Activated naive CD8-positive, alpha-beta T cell treated with anti-CD3 and anti-CD28 coated beads, Interleukin-2, amount 50 U/mL, for 24 hours (primary cell): ENCODE results near the gene SLC51B.
"Not testable (repeated sequence)": the region's sequence is repeated elsewhere in the genome, so short reads cannot be mapped to it uniquely, and the experiment has no call there.

Source experiments
- ATAC-seq: fragments of 150-1000 bp; cut with Tn5 transposase; one replicate; pipeline ENCODE4 v1.10.0; 2021
- DNase-seq: peaks from one replicate; pipeline ENCODE4 v3.0.0; 2021
- H3K27ac Mint-ChIP-seq: one replicate; pipeline ENCODE4 v1.8.0; 2021; ENCODE audit warnings: mild to moderate bottlenecking, mixed read lengths
- H3K27me3 Mint-ChIP-seq: one replicate; pipeline ENCODE4 v1.8.0; 2021; ENCODE audit warnings: mixed read lengths
- H3K36me3 Mint-ChIP-seq: one replicate; pipeline ENCODE4 v1.8.0; 2021; ENCODE audit warnings: low read depth, mixed read lengths
- H3K4me1 Mint-ChIP-seq: one replicate; pipeline ENCODE4 v1.8.0; 2021; ENCODE audit warnings: mixed read lengths
- H3K4me3 Mint-ChIP-seq: one replicate; pipeline ENCODE4 v1.8.0; 2021; ENCODE audit warnings: mild to moderate bottlenecking, moderate library complexity, mixed read lengths
- H3K9me3 Mint-ChIP-seq: one replicate; pipeline ENCODE4 v1.8.0; 2021; ENCODE audit warnings: mixed read lengths

Gene SLC51B

GRCh38 chr15:65066635-65067316 lies 21.6 kb downstream of the SLC51B start:
- no peaks in the 10 kb centered on the region for H3K36me3 Mint-ChIP-seq
- no peak for ATAC-seq
- peaks cover 4% of the 10 kb centered on the region for H3K4me1 Mint-ChIP-seq
- H3K9me3 Mint-ChIP-seq = no peaks in the 10 kb centered on the region
- H3K27me3 Mint-ChIP-seq = peaks cover 35% of the 10 kb centered on the region
- H3K27ac Mint-ChIP-seq = no peak overlapping the region
- DNase-seq = no peak
- H3K4me3 Mint-ChIP-seq = no peak overlapping the region

GRCh38 chr15:65067317-65067644 lies 22.1 kb downstream of the SLC51B start:
- Mint-ChIP-seq H3K27ac (no peak overlapping the region), H3K27me3 (peaks cover 35% of the 10 kb centered on the region), H3K9me3 (no peaks in the 10 kb centered on the region), H3K4me3 (no peak overlapping the region), H3K36me3 (no peaks in the 10 kb centered on the region), H3K4me1 (peaks cover 4% of the 10 kb centered on the region)
- DNase-seq = no peak
- no peak for ATAC-seq

- DNase-seq = no peak
- H3K27me3 Mint-ChIP-seq = peaks cover 35% of the 10 kb centered on the region
- no peak within 1 kb of the TSS for H3K4me3 Mint-ChIP-seq
- H3K36me3 Mint-ChIP-seq = no peaks in the 10 kb centered on the region
- H3K27ac Mint-ChIP-seq = no peak within 1 kb of the TSS
- no peaks in the 10 kb centered on the region for H3K9me3 Mint-ChIP-seq
- peaks cover 4% of the 10 kb centered on the region for H3K4me1 Mint-ChIP-seq
- no peak for ATAC-seq
Measured at GRCh38 chr15:65067645-65068402, 22.6 kb downstream of the SLC51B start, which contains the start of gene RASL12. TSS of gene RASL12 (minus strand) at chr15:65067991. CDS start at chr15:65067835, 156 bp downstream.

- Mint-ChIP-seq H3K4me3 (no peak overlapping the region), H3K27me3 (peaks cover 35% of the 10 kb centered on the region), H3K4me1 (peaks cover 3% of the 10 kb centered on the region), H3K9me3 (no peaks in the 10 kb centered on the region), H3K36me3 (no peaks in the 10 kb centered on the region), H3K27ac (no peak overlapping the region)
- ATAC-seq = no peak
- no peak for DNase-seq
Measured at GRCh38 chr15:65068403-65068788, 23.2 kb downstream of the SLC51B start.

- Mint-ChIP-seq H3K4me1 (peaks cover 3% of the 10 kb centered on the region), H3K36me3 (no peaks in the 10 kb centered on the region), H3K9me3 (no peaks in the 10 kb centered on the region), H3K27ac (no peak overlapping the region), H3K4me3 (no peak overlapping the region), H3K27me3 (peaks cover 35% of the 10 kb centered on the region)
- no peak for ATAC-seq
- DNase-seq = no peak
Measured at GRCh38 chr15:65069179-65069578, 24.0 kb downstream of the SLC51B start.

GRCh38 chr15:65069779-65070546 lies 24.8 kb downstream of the SLC51B start:
- DNase-seq (no peak), ATAC-seq (no peak)
- Mint-ChIP-seq H3K9me3 (no peaks in the 10 kb centered on the region), H3K4me3 (no peak overlapping the region), H3K27me3 (peaks cover 30% of the 10 kb centered on the region), H3K4me1 (peaks cover 3% of the 10 kb centered on the region), H3K36me3 (no peaks in the 10 kb centered on the region), H3K27ac (no peak overlapping the region)

GRCh38 chr15:65071381-65071811 lies 26.2 kb downstream of the SLC51B start:
- DNase-seq (no peak), ATAC-seq (no peak)
- Mint-ChIP-seq H3K9me3 (no peaks in the 10 kb centered on the region), H3K4me3 (no peak overlapping the region), H3K4me1 (peaks cover 3% of the 10 kb centered on the region), H3K27ac (no peak overlapping the region), H3K36me3 (no peaks in the 10 kb centered on the region), H3K27me3 (peaks cover 19% of the 10 kb centered on the region)

GRCh38 chr15:65072027-65072426 lies 26.8 kb downstream of the SLC51B start:
- H3K27me3 Mint-ChIP-seq = peaks cover 15% of the 10 kb centered on the region
- no peaks in the 10 kb centered on the region for H3K9me3 Mint-ChIP-seq
- no peaks in the 10 kb centered on the region for H3K36me3 Mint-ChIP-seq
- no peak overlapping the region for H3K27ac Mint-ChIP-seq
- peaks cover 3% of the 10 kb centered on the region for H3K4me1 Mint-ChIP-seq
- ATAC-seq (no peak), DNase-seq (no peak)
- no peak overlapping the region for H3K4me3 Mint-ChIP-seq

GRCh38 chr15:65072617-65073016 lies 27.4 kb downstream of the SLC51B start:
- H3K27me3 Mint-ChIP-seq = peaks cover 12% of the 10 kb centered on the region
- no peak overlapping the region for H3K4me3 Mint-ChIP-seq
- no peak overlapping the region for H3K27ac Mint-ChIP-seq
- no peak for DNase-seq
- no peaks in the 10 kb centered on the region for H3K36me3 Mint-ChIP-seq
- ATAC-seq = no peak
- H3K9me3 Mint-ChIP-seq = no peaks in the 10 kb centered on the region
- H3K4me1 Mint-ChIP-seq = no peaks in the 10 kb centered on the region

GRCh38 chr15:65074946-65075345 lies 29.8 kb downstream of the SLC51B start:
- not testable (repeated sequence) for ATAC-seq, H3K36me3 Mint-ChIP-seq, H3K4me1 Mint-ChIP-seq, H3K4me3 Mint-ChIP-seq, DNase-seq, H3K27ac Mint-ChIP-seq, H3K9me3 Mint-ChIP-seq
- peaks cover 18% of the 10 kb centered on the region for H3K27me3 Mint-ChIP-seq

- not testable (repeated sequence) for H3K4me1 Mint-ChIP-seq, DNase-seq, H3K27ac Mint-ChIP-seq, H3K36me3 Mint-ChIP-seq, ATAC-seq, H3K4me3 Mint-ChIP-seq, H3K9me3 Mint-ChIP-seq
- peaks cover 18% of the 10 kb centered on the region for H3K27me3 Mint-ChIP-seq
Measured at GRCh38 chr15:65075607-65076395, 30.6 kb downstream of the SLC51B start.

- Mint-ChIP-seq H3K4me3 (no peak within 1 kb of the TSS), H3K4me1 (peaks cover 3% of the 10 kb centered on the region), H3K9me3 (no peaks in the 10 kb centered on the region), H3K36me3 (no peaks in the 10 kb centered on the region), H3K27ac (no peak within 1 kb of the TSS), H3K27me3 (peaks cover 18% of the 10 kb centered on the region)
- DNase-seq (no peak), ATAC-seq (no peak)
Measured at GRCh38 chr15:65076486-65077290, 31.5 kb downstream of the SLC51B start, which contains the start of gene KBTBD13. TSS of gene KBTBD13 (plus strand) at chr15:65076746. CDS start at chr15:65076816, 70 bp downstream.

GRCh38 chr15:65077291-65077980 lies 32.2 kb downstream of the SLC51B start:
- no peak for ATAC-seq
- Mint-ChIP-seq H3K9me3 (no peaks in the 10 kb centered on the region), H3K4me1 (peaks cover 9% of the 10 kb centered on the region), H3K36me3 (no peaks in the 10 kb centered on the region), H3K4me3 (no peak overlapping the region), H3K27me3 (peaks cover 21% of the 10 kb centered on the region), H3K27ac (no peak overlapping the region)
- no peak for DNase-seq
